ENCODE measurements around the gene SFRP2. TPM values are rescaled to one million over a fixed set of nuclear protein-coding genes. Genes with fewer than 3 reads are reported as not detected.

SFRP2 gene
- total RNA-seq, 1 donor from 2014 or later, result 49.8 TPM

DNA sequence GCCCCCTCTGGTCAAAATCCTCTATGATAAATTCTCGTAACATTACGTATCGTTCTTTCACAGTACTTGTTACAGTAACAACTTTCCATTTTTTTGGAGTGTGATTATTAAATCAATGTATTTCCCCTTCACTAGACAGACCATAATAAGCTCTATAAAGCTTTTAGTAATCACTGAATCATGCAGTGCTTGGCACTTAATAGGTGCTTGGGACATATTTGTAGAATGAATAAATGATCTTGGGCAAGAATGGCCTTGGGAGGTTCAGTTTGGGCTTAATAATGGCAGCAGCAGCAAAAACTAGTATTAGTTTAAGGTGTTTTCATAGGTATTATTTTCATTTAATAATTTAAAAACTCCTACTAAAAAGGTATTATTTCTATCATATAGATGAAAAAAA, 33.4 kb upstream of the SFRP2 start:
- intact Hi-C loops (cut with DNase I), result no loop called here
- no peaks in the 10 kb centered on the region for H3K36me3 ChIP-seq
- no peaks in the 10 kb centered on the region for H3K27me3 ChIP-seq
- H3K27ac ChIP-seq, result no peak overlapping the region
- no peak overlapping the region for H3K4me3 ChIP-seq
- no peak for DNase-seq (ENCODE audit: extremely low spot score in 2 of 2)
- H3K9me3 ChIP-seq, result no peaks in the 10 kb centered on the region
- no peaks in the 10 kb centered on the region for H3K4me1 ChIP-seq
- no peak for TF ChIP-seq POLR2A (IDR thresholded peaks at IDR 0.05)

- no peaks in the 10 kb centered on the region for H3K9me3 ChIP-seq
Measured at GRCh38 chr4:153817466-153817865, 28.6 kb upstream of the SFRP2 start.

GRCh38 chr4:153816542-153816941, 27.7 kb upstream of the SFRP2 start:
- intact Hi-C loops (cut with DNase I), result no loop called here
- no peaks in the 10 kb centered on the region for H3K4me1 ChIP-seq

More at GRCh38 chr4:153817466-153817865, 28.6 kb upstream of the SFRP2 start:
- TF ChIP-seq POLR2A (IDR thresholded peaks at IDR 0.05), result no peak
- no peak for TF ChIP-seq POLR2AphosphoS5 (IDR thresholded peaks at IDR 0.05; ENCODE audit: insufficient read depth in 1 of 2, low read depth in 1 of 2)
- TF ChIP-seq, protein P1, sequence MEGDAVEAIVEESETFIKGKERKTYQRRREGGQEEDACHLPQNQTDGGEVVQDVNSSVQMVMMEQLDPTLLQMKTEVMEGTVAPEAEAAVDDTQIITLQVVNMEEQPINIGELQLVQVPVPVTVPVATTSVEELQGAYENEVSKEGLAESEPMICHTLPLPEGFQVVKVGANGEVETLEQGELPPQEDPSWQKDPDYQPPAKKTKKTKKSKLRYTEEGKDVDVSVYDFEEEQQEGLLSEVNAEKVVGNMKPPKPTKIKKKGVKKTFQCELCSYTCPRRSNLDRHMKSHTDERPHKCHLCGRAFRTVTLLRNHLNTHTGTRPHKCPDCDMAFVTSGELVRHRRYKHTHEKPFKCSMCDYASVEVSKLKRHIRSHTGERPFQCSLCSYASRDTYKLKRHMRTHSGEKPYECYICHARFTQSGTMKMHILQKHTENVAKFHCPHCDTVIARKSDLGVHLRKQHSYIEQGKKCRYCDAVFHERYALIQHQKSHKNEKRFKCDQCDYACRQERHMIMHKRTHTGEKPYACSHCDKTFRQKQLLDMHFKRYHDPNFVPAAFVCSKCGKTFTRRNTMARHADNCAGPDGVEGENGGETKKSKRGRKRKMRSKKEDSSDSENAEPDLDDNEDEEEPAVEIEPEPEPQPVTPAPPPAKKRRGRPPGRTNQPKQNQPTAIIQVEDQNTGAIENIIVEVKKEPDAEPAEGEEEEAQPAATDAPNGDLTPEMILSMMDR (IDR thresholded peaks at IDR 0.05), result no peak
- no peaks in the 10 kb centered on the region for H3K4me1 ChIP-seq
- no peak overlapping the region for H3K27ac ChIP-seq
- intact Hi-C loops (cut with DNase I), result no loop called here
- DNase-seq (ENCODE audit: extremely low spot score in 2 of 2), result no peak
- no peaks in the 10 kb centered on the region for H3K36me3 ChIP-seq
- no peak overlapping the region for H3K4me3 ChIP-seq
- H3K27me3 ChIP-seq, result no peaks in the 10 kb centered on the region

DNA sequence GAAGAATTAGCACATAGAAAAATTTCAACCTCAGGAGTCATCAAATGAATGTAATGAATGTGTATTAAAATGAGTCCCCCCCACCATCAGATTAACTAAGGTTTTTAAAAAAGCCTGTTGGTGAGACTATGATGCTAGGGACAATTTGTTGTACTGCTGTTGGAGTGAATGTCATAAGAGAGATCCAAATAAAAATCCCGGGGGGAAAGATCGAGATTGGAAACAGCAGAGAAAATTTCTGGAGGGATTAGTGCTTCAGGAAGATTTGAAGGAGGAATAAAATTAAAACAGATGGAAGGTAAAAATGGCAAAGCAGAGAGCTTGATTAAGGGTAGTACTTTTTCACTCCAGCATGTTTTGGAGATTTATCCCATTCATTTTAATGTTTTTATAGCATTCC, 25.9 kb upstream of the SFRP2 start:
- Histone ChIP-seq H3K36me3 (no peaks in the 10 kb centered on the region), H3K4me1 (no peaks in the 10 kb centered on the region), H3K27me3 (no peaks in the 10 kb centered on the region), H3K9me3 (no peaks in the 10 kb centered on the region), H3K27ac (no peak overlapping the region), H3K4me3 (no peak overlapping the region)
- TF ChIP-seq POLR2AphosphoS5 (IDR thresholded peaks at IDR 0.05; ENCODE audit: insufficient read depth in 1 of 2, low read depth in 1 of 2), result no peak
- TF ChIP-seq, protein P1 (IDR thresholded peaks at IDR 0.05), result no peak
- TF ChIP-seq POLR2A (IDR thresholded peaks at IDR 0.05), result no peak
- intact Hi-C loops (cut with DNase I), result no loop called here
- no peak for DNase-seq (ENCODE audit: extremely low spot score in 2 of 2)

More at GRCh38 chr4:153816542-153816941, 27.7 kb upstream of the SFRP2 start:
- DNase-seq (ENCODE audit: extremely low spot score in 2 of 2), result no peak
- H3K9me3 ChIP-seq, result no peaks in the 10 kb centered on the region
- no peaks in the 10 kb centered on the region for H3K27me3 ChIP-seq
- H3K27ac ChIP-seq, result no peak overlapping the region
- TF ChIP-seq, protein P1 (IDR thresholded peaks at IDR 0.05), result no peak
- no peak for TF ChIP-seq POLR2A (IDR thresholded peaks at IDR 0.05)
- TF ChIP-seq POLR2AphosphoS5 (IDR thresholded peaks at IDR 0.05; ENCODE audit: insufficient read depth in 1 of 2, low read depth in 1 of 2), result no peak
- H3K36me3 ChIP-seq, result no peaks in the 10 kb centered on the region
- no peak overlapping the region for H3K4me3 ChIP-seq

DNA sequence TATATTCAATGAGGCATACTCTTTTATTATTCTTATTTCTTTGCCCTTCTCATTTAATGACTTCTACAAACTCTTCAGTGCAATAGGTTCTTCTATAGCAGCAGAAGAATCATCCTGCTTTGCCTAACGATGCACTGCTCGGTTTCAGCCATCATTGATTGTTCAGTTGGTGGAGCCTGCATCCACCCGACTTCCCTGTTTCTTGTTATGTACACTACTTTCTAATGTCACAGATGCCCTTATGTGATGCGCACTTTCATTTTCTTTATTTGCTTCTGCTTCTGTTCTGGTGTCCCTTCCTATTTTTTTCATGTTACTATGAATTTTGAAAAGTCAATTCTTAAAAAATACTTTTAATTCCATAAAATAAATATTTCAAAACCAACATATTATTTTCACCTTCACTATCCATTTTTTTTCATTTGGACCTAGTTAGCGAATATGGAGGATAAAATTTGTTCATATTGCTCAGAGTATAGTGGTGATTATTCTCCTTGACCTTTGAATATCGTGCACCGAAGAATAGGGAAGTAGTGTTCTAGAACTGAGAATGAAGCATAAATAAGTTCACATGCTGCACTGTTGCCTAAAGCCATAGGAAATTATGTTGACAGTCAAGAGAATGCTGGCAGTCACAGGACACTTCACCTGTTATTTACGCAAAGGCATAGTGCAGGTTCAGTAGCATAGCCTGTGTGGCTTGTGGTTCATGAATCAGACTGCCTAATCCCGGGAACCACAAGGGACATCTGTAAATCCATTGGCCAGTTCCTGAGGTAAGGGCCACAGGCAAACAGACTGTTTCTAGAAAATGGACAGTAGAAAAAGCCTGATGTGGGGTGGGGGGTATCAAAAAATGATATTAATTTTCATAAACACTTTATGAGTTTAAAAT, 21.3 kb upstream of the SFRP2 start:
- no peak overlapping the region for H3K4me3 ChIP-seq
- H3K27ac ChIP-seq, result no peak overlapping the region
- no peak for TF ChIP-seq POLR2AphosphoS5 (IDR thresholded peaks at IDR 0.05; ENCODE audit: insufficient read depth in 1 of 2, low read depth in 1 of 2)
- TF ChIP-seq POLR2A (IDR thresholded peaks at IDR 0.05), result no peak
- TF ChIP-seq, protein P1 (IDR thresholded peaks at IDR 0.05), result no peak
- no peak for DNase-seq (ENCODE audit: extremely low spot score in 2 of 2)
- H3K27me3 ChIP-seq, result no peaks in the 10 kb centered on the region
- H3K4me1 ChIP-seq, result no peaks in the 10 kb centered on the region
- intact Hi-C loops (cut with DNase I), result no loop called here
- no peaks in the 10 kb centered on the region for H3K9me3 ChIP-seq
- no peaks in the 10 kb centered on the region for H3K36me3 ChIP-seq
